Mucosa of rectum (tissue), 2 donors: Measurements from ENCODE around the gene ATP13A2.

ENCODE experiments used
- H3K27ac ChIP-seq, 2 donors: one replicate each; pipeline ENCODE4 v1.7.0; 2013; ENCODE audit warnings: inconsistent platforms in 2 of 2, low read depth in 2 of 2, low read length in 2 of 2
- H3K27me3 ChIP-seq, 2 donors: one replicate each; pipeline ENCODE4 v1.7.0; 2013; ENCODE audit warnings: low read length in 2 of 2; ENCODE audit not compliant: control insufficient read depth in 2 of 2, insufficient read depth in 2 of 2
- H3K36me3 ChIP-seq, 2 donors: one replicate each; pipeline ENCODE4 v1.7.0; 2013; ENCODE audit warnings: low read length in 2 of 2; ENCODE audit not compliant: control insufficient read depth in 2 of 2, insufficient read depth in 2 of 2
- H3K4me1 ChIP-seq, 2 donors: one replicate each; pipeline ENCODE4 v1.7.0; 2013; ENCODE audit warnings: low read length in 2 of 2, mild to moderate bottlenecking in 1 of 2; ENCODE audit not compliant: control insufficient read depth in 2 of 2, insufficient read depth in 2 of 2
- H3K4me3 ChIP-seq, 2 donors: one replicate each; pipeline ENCODE4 v1.7.0; 2013; ENCODE audit warnings: low read length in 2 of 2
- H3K9ac ChIP-seq, 2 donors: one replicate each; pipeline ENCODE4 v1.7.0; 2013; ENCODE audit warnings: low read length in 2 of 2, low read depth in 1 of 2, mild to moderate bottlenecking in 1 of 2
- H3K9me3 ChIP-seq, 2 donors: one replicate each; pipeline ENCODE4 v1.7.0; 2013; ENCODE audit warnings: low read length in 2 of 2; ENCODE audit not compliant: control insufficient read depth in 2 of 2
- donor health status: healthy.
- donor health status: Normal muscosa, but diverticular disease.

ATP13A2 gene

DNA sequence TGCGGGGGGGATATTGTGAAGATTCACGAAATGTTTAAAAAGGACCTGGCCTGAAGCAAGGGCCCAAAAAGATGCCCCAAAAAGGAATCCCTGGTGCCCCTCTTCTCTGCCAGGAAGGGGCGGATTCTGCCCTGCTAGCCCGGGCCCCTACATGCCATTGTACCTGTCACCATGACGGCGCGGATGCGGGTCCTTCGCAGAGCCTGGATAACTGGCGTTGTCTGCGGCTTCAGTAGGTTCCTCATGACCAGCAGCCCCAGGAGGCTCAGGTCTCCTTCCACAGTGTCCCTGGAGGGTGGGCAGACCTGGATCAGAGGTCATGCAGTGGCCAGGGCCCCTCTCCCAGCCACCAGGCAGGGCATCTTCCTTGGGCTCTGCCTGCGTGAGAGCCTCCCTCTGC lies 20.2 kb downstream of the ATP13A2 start:
- H3K9me3 ChIP-seq = no peaks in the 10 kb centered on the region
- no peak overlapping the region for H3K27ac ChIP-seq
- H3K4me1 ChIP-seq = no peaks in the 10 kb centered on the region
- H3K36me3 ChIP-seq = peaks cover 13 to 16% of the 10 kb centered on the region in 2 donors
- H3K9ac ChIP-seq = no peak overlapping the region
- H3K27me3 ChIP-seq = no peaks in the 10 kb centered on the region
- no peak overlapping the region for H3K4me3 ChIP-seq

DNA sequence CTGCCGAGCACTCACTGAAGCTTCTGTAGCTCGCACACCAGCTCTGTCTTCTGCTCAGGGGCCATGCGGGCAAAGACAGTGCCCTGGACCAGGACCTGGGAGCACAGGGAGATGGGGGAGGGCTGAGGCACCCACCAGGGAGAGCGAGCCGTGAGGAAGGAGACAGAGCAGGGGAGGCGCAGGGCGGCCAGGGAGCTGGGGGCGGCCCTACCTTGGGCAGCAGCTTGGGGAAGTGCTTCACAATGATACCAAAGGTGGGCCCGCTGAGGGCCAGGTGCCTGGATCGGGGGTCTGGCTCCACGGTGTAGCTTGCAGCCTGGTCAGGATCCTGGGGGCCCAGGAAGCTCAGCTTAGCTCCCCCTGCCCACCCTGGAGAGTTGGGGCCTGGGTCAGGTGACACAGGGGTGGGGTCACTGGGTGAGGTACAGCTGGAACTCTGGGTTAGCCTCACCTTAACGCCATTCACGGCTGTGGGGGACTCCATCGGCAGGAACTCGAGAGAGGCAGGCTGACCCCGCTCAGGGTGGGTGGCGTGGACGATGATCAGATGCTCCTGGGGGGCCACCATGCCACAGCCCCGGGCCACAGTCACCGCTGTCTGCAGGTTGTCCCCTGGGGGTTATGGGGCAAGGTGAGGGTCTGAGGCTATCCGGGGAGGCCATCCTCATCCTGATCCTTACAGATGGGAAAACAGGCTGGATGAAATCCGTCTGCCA lies 21.9 kb downstream of the ATP13A2 start:
- H3K4me1 ChIP-seq = no peaks in the 10 kb centered on the region
- peaks cover 11 to 15% of the 10 kb centered on the region in 2 donors for H3K36me3 ChIP-seq
- no peak overlapping the region for H3K9ac ChIP-seq
- H3K27me3 ChIP-seq = no peaks in the 10 kb centered on the region
- H3K4me3 ChIP-seq = no peak overlapping the region
- no peak overlapping the region for H3K27ac ChIP-seq
- H3K9me3 ChIP-seq = no peaks in the 10 kb centered on the region

DNA sequence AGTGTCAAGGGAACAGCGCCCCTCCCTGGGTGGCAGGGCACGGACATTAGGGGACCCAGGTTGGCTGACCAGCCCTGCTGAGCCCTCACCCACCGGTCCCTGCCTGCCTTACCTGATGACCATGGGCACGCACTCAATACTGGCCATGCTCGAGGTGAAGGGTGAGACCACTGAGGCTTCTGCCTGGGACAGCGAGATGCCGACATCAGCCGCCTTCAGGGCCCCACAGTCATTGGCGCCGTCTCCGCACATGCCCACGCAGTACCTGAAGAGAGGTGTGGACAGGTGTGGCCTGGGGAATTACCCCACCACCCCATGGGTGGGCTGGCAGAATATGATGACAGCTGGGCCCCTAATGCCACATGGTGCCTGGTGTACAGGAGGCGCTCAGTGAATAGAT lies 23.5 kb downstream of the ATP13A2 start:
- Histone ChIP-seq H3K27me3 (no peaks in the 10 kb centered on the region), H3K36me3 (peaks cover 11 to 15% of the 10 kb centered on the region in 2 donors), H3K9me3 (no peaks in the 10 kb centered on the region), H3K4me3 (no peak overlapping the region), H3K27ac (no peak overlapping the region), H3K9ac (no peak overlapping the region), H3K4me1 (no peaks in the 10 kb centered on the region)

DNA sequence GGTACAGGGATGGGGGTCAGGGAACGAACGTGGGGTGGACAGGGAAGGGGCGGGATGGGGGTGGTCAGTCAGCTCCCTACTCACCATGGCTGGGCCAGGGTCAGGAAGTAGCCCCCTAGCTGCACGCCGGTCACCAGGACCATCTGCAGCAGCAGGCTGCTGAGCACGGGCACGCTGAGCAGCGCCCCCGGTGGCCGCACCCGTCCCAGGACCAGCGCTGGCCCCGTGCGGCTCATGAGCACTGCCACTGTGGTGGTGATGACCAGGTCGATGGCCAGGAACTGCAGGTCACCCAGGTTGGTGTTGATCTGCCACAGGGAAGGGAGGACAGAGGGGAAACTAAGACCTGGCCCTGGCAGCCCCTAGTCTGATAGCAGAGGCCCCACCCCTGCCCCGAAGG lies 24.8 kb downstream of the ATP13A2 start:
- Histone ChIP-seq H3K4me3 (no peak overlapping the region), H3K9ac (no peak overlapping the region), H3K4me1 (no peaks in the 10 kb centered on the region), H3K27me3 (no peaks in the 10 kb centered on the region), H3K9me3 (no peaks in the 10 kb centered on the region), H3K36me3 (peaks cover 11 to 15% of the 10 kb centered on the region in 2 donors), H3K27ac (no peak overlapping the region)

DNA sequence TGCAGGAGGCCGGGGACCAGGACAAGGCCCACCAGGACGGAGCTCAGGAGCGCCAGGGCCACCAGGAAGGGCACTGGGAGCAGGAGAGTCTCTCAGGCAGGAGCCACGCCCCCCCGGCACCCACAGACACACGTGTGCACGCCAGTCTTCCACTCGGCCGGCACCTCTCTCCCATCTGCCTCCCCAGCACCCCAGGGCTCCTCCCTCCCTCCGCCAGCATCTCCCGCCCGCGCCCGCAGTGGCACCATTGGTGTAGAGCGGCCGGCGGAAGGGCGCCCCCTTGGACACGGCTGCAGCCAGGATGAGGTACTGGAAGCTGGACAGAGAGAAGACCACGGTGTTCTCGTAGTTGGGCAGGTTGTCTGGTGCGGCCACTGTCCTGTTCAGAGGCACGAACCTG lies 25.2 kb downstream of the ATP13A2 start:
- Histone ChIP-seq H3K9ac (no peak overlapping the region), H3K27ac (no peak overlapping the region), H3K4me1 (no peaks in the 10 kb centered on the region), H3K9me3 (no peaks in the 10 kb centered on the region), H3K4me3 (no peak overlapping the region), H3K27me3 (no peaks in the 10 kb centered on the region), H3K36me3 (peaks cover 11 to 15% of the 10 kb centered on the region in 2 donors)

DNA sequence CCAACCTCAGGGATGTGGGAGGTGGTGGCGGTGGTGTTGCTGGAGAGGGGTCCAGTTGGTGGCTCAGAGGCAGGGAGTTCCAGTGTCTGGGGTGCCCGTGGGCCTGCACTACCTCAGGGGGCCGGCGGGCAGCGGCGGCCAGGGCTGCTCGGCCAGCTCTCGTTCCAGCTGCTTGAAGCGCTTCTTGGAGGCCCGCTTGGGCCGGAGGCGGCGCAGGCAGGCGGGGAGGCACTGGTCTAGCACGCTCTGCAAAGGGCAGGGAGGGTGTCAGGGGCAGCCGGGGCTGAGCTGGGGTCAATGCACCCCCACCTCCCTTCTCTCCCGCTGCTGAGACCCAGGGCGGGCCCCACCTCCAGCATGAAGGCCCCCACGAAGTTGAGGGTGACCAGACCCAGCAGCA lies 25.6 kb downstream of the ATP13A2 start:
- Histone ChIP-seq H3K4me1 (no peaks in the 10 kb centered on the region), H3K27ac (no peak overlapping the region), H3K4me3 (no peak overlapping the region), H3K9me3 (no peaks in the 10 kb centered on the region), H3K36me3 (peaks cover 11 to 12% of the 10 kb centered on the region in 2 donors), H3K27me3 (peaks cover under 1 to 4% of the 10 kb centered on the region in 2 donors), H3K9ac (no peak overlapping the region)

DNA sequence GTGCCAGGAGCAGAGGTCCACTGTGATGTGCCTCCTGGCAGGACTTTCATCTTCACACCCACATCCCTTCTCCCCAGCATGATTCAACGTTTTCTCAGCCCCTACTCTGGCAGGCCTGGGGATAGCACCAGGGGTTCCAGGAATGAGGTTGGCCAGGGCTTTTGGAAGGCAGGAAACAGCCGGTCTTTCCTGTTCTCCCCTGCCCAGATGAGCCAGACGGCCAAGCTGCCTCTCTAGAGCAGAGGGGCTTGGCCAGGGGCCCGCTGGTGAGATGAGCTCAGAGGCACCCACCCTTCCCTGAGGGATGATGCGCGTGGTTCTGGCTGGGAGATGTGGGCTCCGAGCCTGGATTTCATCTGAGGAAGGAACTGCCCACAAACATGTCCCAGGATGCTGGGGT lies 27.0 kb downstream of the ATP13A2 start:
- no peaks in the 10 kb centered on the region for H3K9me3 ChIP-seq
- H3K36me3 ChIP-seq = peaks cover 11 to 12% of the 10 kb centered on the region in 2 donors
- no peak overlapping the region for H3K4me3 ChIP-seq
- peaks cover 0 to under 1% of the 10 kb centered on the region in 2 donors for H3K4me1 ChIP-seq
- no peak overlapping the region for H3K9ac ChIP-seq
- no peak overlapping the region for H3K27ac ChIP-seq
- H3K27me3 ChIP-seq = peaks cover 5 to 7% of the 10 kb centered on the region in 2 donors

DNA sequence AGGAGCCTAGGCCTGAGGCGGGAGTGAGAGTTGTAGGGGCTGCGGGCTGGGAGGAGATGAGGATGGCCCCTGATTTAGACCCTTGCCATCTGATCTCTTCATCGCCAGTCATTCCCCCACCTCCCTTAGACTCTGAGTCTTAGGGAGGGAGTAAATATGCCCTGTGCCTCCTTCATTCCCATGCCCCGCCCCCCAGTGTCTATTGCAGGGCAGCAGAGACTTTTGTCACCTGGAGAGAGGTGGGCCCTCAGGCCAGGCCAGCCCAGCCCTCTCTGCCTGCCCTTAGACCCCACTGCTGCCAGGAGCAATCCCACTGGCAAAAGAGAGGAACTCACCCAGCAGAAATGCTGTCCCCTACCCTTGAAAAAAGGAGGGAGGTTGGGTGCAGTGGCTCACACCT lies 28.1 kb downstream of the ATP13A2 start:
- Histone ChIP-seq H3K27ac (no peak overlapping the region), H3K4me1 (peaks cover 0 to 2% of the 10 kb centered on the region in 2 donors), H3K9ac (no peak overlapping the region), H3K36me3 (peaks cover 8 to 9% of the 10 kb centered on the region in 2 donors), H3K9me3 (no peaks in the 10 kb centered on the region), H3K4me3 (no peak overlapping the region), H3K27me3 (peaks cover 8 to 12% of the 10 kb centered on the region in 2 donors)

DNA sequence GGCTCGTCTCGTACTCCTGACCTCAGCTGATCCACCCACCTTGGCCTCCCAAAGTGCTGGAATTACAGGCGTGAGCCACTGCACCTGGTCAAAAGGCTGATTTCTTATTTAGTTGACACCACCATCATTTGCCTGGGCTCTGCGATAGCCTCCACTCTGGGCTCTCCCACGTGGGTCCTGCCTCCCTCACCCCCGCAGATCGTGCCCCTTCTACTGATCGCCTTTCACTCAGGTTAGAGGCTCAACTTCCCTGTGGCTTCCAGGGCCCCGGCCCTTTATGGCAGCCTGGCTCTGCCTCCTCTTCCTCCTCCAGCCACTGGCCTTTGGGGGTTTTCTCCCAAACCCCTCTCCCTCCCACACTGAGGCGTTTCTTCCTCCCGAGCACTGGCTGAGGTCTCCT lies 28.8 kb downstream of the ATP13A2 start:
- H3K4me1 ChIP-seq = peaks cover 0 to 3% of the 10 kb centered on the region in 2 donors
- no peaks in the 10 kb centered on the region for H3K9me3 ChIP-seq
- no peak overlapping the region for H3K4me3 ChIP-seq
- H3K9ac ChIP-seq = no peak overlapping the region
- H3K36me3 ChIP-seq = peaks cover 4% of the 10 kb centered on the region in 2 donors
- peaks cover 8 to 12% of the 10 kb centered on the region in 2 donors for H3K27me3 ChIP-seq
- H3K27ac ChIP-seq = no peak overlapping the region

DNA sequence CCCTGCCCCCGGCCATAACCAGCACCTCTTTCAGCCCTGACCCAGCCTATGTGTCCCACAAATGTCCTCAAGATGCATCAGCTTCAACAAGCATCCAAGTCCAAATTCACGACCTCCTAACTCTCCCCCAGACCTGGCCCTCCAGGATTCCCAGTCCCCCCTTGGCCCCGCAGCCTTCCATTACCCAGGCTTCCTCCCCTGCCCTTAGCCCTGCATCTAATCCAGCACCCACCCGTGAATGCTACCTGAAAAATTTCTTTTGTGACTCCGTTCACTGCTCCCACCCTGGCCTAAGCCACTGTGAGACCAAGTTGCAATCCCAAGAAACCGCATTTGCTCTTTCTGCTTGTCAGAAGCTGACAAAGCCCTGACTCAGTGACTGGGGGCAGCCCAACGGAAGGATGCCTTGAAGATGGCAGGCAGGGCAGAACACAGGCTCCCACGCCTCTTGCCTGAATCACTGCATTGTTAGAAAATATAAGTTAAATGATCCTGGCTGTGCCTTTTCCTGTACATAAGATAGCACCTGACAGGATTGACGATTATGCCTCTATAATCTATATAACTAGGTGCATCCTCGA lies 30.4 kb downstream of the ATP13A2 start:
- H3K36me3 ChIP-seq = peaks cover 0 to 2% of the 10 kb centered on the region in 2 donors
- H3K27ac ChIP-seq = no peak overlapping the region
- peaks cover 8 to 12% of the 10 kb centered on the region in 2 donors for H3K27me3 ChIP-seq
- no peaks in the 10 kb centered on the region for H3K9me3 ChIP-seq
- no peak overlapping the region for H3K4me3 ChIP-seq
- no peak overlapping the region for H3K9ac ChIP-seq
- H3K4me1 ChIP-seq = peaks cover 0 to 9% of the 10 kb centered on the region in 2 donors
